ENCODE data around the gene TCIRG1. TPM values are rescaled to one million over a fixed set of nuclear protein-coding genes. Genes with fewer than 3 reads are reported as not detected.
A peak's percentile ranks its signal among the peaks of the same experiment; 100 is the strongest.

TCIRG1 gene
- total RNA-seq, 2 experiments from 2014 or later, result 167 to 175 TPM

GRCh38 chr11:68099474-68100405 lies 60.9 kb downstream of the TCIRG1 start:
- peaks cover 12% of the 10 kb centered on the region for H3K4me1 Mint-ChIP-seq (ENCODE audit: low read depth)
- peak; percentile 31 for DNase-seq

More at GRCh38 chr11:68099474-68100405, 60.9 kb downstream of the TCIRG1 start:
- Mint-ChIP-seq H3K27me3 (no peaks in the 10 kb centered on the region), H3K9me3 (no peaks in the 10 kb centered on the region), H3K4me3 (no peak overlapping the region), H3K27ac (no peak overlapping the region), H3K36me3 (no peaks in the 10 kb centered on the region)
- intact Hi-C loops (cut with micrococcal nuclease), result no loop called here
- ChIA-PET POLR2A (no interaction called here), CTCF (no interaction called here)

Small RNA genes within 50 kb of the gene (microRNA-seq; reads per million reads assigned to microRNA genes)
- gene MIR4691 (ENCODE audit: borderline microRNAs expressed, borderline number of aligned reads, borderline replicate concordance) (not detected), gene MIR6753 (ENCODE audit: borderline microRNAs expressed, borderline number of aligned reads, borderline replicate concordance) (not detected), gene MIR7113 (ENCODE audit: borderline microRNAs expressed, borderline number of aligned reads, borderline replicate concordance) (not detected)

Other genes starting within 250 kb of the TCIRG1 start
- 10 to 100 TPM; 20.0 to 21.5 TPM for gene UNC93B1, start 34.9 kb upstream of the TCIRG1 start, total RNA-seq
- not detected for gene ALDH3B1, start 28.7 kb upstream of the TCIRG1 start, total RNA-seq
- gene NDUFS8, start 8.3 kb upstream of the TCIRG1 start, total RNA-seq, result 100 to 1,000 TPM; 134 to 140 TPM
- gene CHKA, start 82.4 kb downstream of the TCIRG1 start, total RNA-seq, result 1 to 10 TPM; 6.1 to 6.6 TPM
- 10 to 100 TPM; 18.5 to 21.2 TPM for gene KMT5B, start 174.3 kb downstream of the TCIRG1 start, total RNA-seq
- 10 to 100 TPM; 28.0 to 28.9 TPM for gene C11orf24, start 232.9 kb downstream of the TCIRG1 start, total RNA-seq

Data from activated CD4-positive, alpha-beta memory T cell treated with anti-CD3 and anti-CD28 coated beads for 36 hours (primary cell).